Cardiac septum (tissue), 1 donor: ENCODE results near the gene FAM110C. TPM values are rescaled to one million over a fixed set of nuclear protein-coding genes. Genes with fewer than 3 reads are reported as not detected.
"Not testable (repeated sequence)": the region's sequence is repeated elsewhere in the genome, so short reads cannot be mapped to it uniquely, and the experiment has no call there.

Source experiments
- DNase-seq: peaks from one replicate; pipeline ENCODE4 v3.0.0-alpha.2; 2020; ENCODE audit warnings: low spot score
- intact Hi-C: fragments of 100-400 bp; cut with DNase I; formaldehyde crosslinking; loops from one replicate; pipeline ENCODE4 v1.14.0; 2022
- long read RNA-seq: library from polyadenylated mRNA; unstranded; transcript quantifications from one replicate; pipeline ENCODE4 v2.0.0, GENCODE V29; 2021
- total RNA-seq: library from RNA; stranded (reverse); fragmentation: NEBNext Ultra II Directional; extraction: Animal tissue kit (Norgen Biotek cat#: 25700); gene quantifications from one replicate; pipeline ENCODE4 v1.2.1, GENCODE V29; 2021
- donor health status: DM: no; HTN: no; CAD: no.

The FAM110C gene, protein sequence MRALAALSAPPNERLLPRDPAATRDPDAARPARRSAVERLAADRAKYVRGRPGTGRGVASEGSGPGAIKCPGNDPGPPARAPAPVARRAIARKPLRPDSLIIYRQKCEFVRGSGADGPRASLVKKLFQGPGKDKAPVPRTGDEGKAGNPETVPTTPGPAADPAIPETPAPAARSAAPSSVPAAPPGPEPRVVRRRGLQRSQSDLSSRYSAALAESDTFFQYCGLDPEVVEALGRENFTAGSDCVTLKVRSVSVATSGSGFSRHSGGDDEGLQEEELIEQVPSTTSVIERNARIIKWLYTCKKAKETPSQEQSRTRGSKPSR
- 4.0 TPM for total RNA-seq
- long read RNA-seq, transcript FAM110C-201 (2 exons, 3,760 nt), result major isoform, 6 of 10 reads
- long read RNA-seq, partial matches to known transcripts, result 2 of 10 reads
- long read RNA-seq, other reads (novel, unspliced or antisense), result 2 of 10 reads

DNA sequence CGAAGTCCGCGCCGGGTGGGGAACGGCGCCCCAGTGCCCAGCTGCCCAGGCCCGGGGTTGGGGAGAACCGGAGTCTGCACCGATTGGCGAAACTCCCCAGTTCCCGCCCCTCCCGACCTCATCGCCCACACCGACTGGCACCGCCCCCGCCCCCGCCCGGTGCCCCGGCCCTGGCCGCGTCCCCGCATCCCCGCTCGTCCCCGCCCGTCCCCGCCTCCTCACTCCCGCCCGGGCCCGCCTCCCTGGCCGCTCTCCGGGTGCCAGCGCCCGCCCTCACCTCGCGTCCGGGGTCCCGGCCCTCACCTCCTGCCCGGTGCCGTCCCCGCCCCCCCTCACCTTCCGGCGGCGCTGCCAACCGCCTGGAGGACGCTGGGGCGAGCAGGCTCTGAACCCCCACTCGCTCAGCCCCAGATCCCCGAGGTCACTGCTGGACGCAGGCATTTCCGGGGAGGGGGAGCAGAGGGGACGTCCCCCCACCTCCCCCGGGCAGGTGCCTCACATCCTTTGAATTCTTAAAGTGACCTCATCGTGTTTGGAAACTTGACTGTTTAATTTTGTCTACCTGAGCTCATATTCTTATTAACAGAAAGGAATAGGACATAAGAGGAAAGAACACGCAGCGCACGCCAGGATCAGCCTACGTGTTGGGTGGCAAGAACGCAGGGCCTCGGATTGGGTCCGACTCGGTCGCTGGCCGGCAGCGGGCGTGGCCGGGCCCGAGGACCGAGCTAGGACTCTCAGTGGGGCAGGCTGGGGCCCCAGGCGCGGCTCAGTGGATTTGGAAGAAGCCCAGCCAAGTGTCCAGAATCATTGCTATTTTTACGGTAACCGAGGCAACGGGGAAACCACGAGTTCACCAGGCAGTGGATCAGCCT, at the start of gene FAM110C:
FAM110C (minus strand) TSS at position 35 of the 875 bp plus-strand sequence. CDS start 120 bp downstream, outside the sequence.
- intact Hi-C loops, result no loop called here
- DNase-seq, result peak; percentile 83

DNA sequence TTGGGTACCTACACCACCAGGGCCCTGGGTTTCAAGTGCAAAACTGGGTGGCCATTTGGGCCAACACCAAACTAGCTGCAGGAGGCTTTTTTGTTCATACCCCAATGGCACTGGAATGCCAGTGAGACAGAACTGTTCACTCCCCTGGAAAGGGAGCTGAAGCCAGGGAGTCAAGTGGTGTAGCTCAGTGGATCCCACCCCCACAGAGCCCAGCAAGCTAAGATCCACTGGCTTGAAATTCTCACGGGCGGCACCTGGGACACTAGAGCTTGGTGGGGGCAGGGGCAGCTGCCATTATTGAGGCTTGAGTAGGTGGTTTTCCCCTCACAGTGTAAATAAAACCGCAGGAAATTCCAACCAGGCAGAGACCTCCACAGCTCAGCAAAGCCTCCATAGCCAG, 46.0 kb upstream of the FAM110C start:
- intact Hi-C loops, result no loop called here
- no peak for DNase-seq

DNA sequence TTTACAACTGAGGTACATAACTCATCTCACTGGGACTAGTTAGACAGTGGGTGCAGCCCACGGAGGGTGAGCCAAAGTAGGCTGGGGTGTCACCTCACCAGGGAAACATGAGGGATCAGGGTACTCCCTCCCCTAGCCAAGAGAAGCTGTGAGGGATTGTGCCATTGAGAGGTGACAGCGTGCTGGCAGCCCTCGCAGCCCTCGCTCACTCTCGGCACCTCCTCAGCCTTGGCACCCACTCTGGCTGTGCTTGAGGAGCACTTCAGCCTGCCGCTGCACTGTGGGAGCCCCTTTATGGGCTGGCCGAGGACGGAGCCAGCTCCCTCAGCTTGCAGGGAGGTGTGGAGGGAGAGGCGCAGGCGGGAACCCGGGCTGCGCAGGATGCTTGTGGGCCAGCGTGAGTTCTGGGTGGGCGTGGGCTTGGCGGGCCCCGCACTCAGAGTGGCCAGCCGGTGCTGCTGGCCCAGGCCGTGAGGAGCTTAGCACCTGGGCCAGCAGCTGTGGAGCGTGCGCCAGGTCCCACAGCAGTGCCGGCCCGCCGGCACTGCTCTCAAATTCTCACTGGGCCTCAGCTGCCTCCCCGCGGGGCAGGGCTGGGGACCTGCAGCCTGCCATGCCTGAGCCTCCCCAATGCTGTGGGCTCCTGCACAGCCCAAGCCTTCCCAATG, 44.5 kb upstream of the FAM110C start:
- no peak for DNase-seq
- intact Hi-C loops, result no loop called here

DNA sequence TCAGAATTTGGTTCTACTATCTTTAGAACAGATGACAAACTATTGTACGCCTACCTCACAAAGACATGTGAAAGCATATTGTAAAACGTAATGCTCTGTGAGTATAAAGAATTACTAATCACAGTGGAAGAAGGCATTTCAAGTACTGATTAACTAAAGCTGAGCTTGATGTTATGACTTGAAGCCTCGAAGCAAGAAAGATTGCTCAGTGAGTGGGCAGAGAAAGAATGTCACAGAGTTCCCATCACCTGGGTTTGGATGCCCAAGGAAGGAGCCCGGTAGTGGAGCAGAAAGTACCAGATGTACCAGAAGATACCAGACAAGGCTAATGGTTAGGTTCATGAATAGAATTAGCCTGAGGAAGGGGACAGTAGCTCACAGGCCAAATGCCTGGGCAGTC, 39.5 kb upstream of the FAM110C start:
- intact Hi-C loops, result no loop called here
- DNase-seq, result no peak

DNA sequence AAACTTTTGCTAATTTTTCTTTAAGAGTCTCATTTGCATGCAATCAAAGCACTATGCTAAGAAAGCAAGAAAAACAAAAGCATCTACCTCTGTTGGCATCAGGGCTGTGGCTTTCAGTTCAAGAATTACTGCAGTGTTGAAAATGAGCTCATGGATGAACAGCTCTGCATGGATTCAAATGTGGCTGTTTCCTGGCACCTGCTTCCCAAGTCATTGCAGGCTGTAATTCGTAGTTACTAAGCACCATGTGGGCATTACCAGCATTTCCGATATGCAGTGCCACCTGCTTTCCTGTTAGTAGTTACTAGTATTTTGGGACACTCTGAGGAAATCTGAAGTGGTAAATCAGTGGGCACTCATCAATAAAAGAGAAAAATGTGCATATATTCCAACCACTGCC, 37.8 kb upstream of the FAM110C start:
- no peak for DNase-seq
- intact Hi-C loops, result no loop called here

DNA sequence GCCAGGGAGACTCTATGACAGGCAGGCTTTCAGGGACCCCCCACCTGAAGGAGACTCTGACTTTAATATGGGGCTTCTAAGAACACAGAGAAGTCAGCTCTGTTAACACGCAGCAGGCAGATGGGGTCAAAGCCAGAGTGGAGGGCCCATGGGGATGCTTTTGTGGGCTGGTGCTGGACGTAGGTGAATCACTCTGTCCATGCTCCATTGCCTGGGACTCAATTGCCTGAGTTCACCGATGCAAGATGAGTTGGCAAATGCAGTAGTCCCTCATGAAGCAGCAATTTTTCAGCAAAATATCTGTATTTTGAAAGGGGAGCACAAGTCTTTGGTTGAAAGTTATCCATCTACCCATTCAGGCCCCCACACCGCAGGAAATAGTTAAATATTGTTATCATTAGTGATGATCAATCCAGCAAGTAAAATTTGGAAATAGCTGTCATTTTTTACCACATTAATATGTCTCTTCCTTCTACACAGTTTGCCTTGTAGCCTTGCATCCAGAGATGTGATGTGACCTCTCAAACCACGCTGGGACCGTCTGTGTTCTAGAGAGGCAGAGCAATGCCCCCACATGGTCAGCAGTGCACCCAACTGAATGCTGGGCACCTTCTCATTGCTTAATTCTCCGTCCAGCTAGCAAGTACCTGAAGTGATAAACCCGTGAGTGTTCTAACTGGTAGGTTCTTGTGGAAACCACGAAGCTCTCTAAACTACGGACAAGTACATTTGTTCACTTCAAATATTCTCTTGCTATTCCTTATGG, 34.8 kb upstream of the FAM110C start:
- intact Hi-C loops, result no loop called here
- no peak for DNase-seq

DNA sequence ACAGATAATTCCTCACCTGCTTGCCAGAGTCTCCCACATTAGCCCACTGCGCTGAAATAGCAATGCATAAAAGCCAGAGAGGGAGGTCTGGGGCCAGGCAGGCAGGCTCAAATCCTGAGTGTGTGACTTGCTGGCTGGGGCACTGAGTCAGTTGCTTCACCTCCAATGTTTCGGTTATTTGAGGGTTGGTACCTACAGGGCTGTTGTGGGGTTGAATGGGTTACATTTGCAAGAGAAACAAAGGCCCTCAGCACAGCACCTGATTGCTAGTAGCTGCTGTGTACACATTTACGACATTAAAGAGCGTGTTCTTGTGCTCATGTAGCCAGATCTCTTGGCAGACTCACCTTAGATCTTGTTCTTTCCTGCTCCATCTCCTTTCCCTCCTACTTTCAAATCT, 34.1 kb upstream of the FAM110C start:
- intact Hi-C loops, result no loop called here
- no peak for DNase-seq

DNA sequence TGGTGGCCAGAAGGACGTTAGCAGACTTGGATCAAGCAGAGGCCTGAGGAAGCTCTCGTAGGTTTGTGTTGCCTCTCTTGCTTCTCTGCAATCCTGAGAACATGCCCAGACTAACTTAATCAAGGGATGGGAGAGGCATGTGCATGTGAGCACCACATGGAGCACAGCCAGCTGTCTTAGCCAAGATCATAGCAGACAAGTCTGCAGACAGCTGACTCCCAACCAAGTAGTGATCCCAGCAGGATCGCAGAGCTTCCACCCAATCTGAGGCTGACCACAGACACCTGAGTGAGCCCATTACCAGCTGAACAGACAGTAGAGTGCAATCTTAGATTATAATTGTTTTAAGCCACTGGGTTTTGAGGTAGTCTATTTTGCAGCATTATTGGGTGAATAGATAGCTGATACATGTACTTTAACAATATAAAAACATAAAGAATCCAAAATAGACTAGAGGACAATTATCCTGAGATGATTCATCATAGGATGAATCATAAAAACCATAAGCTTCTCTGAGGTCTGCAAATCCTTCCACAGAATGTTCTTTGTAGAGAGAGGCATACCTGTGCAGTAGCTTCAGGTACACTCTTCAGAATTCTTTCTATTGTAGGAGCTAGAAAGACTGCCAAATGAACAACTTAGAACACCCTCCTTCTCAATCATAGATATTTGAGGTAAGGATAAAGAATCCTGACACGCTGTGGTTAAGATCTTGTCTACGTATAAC, 25.2 kb upstream of the FAM110C start:
- no peak for DNase-seq
- intact Hi-C loops, result no loop called here

DNA sequence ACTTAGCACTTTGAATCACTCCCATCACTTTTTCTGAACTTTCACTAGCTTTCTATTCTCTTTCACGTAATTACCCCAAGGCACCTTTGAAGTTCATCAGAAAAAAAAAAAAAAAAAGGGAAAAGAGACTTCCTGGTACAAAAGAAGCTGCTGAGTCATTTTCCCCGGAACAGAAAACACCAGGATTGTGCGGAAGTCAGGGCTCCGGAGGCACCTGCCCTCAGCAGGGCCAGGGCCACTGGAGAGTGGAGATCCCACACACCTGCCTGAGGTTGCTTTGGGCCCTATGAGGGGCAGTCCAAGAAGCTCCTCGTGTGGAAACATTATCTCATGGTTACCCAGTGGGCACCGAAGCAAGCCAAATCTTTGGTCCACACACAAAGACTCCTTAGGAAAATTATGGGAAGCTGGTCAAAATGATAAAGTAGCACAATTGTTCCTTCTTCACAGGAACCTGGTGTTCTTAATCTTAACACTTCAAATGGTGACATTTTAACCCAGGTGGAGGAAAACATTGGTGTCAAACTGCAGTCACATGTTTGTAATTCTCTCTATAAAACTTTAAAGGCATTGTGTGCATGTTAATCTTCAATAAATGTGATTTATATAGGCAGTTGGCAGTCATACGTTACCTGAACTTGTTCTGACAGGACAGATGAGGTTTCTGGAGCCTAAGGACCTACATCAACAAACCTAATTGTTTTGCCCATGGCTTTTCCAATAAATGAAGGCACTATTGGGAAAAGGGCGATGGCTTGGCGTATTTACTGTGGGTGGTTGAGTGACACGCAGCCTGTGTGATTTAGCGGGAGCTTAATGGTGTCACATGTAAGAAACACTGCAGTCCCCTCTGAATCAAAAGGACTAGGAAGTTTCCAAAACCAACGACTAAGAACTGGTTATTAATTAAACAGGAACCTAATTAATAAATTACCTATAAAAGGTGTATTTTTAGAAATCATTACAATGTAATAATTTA, 23.4 kb upstream of the FAM110C start:
- intact Hi-C loops, result no loop called here
- DNase-seq, result no peak

DNA sequence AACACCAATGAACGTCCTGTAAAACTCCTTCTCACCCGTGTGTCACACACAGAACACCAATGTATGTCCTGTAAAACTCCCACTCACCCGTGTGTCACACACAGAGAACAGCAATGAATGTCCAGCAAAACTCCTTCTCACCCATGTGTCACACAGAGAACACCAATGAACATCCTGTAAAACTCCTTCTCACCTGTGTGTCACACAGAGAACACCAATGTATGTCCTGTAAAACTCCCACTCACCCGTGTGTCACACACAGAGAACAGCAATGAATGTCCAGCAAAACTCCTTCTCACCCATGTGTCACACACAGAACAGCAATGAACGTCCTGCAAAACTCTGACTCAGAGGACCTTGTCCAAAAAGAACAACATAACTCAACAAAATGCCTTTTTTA, 22.3 kb upstream of the FAM110C start:
- DNase-seq, intact Hi-C loops: not testable (repeated sequence)

DNA sequence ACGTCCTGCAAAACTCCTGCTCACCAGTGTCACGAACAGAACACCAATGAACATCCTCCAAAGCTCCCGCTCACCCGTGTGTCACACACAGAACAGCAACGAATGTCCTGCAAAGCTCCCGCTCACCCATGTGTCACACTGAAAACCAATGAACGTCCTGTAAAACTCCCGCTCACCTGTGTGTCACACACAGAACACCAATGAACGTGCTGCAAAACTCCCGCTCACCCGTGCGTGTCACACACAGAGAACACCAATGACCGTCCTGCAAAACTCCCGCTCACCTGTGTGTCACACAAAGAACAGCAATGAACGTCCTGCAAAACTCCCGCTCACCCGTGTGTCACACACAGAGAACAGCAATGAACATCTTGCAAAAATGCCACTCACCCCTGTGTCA, 20.5 kb upstream of the FAM110C start:
- no peak for DNase-seq
- intact Hi-C loops, result no loop called here

DNA sequence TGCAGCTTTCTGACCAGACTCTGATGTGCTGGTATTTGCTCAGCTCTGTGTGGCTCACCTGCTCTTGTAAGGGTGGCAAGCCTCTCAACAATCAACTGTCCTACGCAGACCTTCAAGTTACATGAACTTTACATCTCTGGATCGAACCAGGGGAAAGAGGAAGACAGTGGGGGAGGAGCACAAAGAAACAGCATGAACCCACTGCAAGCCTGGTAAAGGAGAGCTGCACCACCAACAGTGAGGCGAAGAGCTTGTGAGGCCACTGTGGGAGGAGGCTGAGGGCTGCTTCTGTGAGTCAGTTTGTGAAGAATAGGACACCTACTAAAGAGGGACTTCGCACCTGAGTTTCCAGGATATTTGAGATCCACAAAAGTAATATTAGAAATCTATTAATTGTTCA, 18.8 kb upstream of the FAM110C start:
- no peak for DNase-seq
- intact Hi-C loops, result no loop called here

DNA sequence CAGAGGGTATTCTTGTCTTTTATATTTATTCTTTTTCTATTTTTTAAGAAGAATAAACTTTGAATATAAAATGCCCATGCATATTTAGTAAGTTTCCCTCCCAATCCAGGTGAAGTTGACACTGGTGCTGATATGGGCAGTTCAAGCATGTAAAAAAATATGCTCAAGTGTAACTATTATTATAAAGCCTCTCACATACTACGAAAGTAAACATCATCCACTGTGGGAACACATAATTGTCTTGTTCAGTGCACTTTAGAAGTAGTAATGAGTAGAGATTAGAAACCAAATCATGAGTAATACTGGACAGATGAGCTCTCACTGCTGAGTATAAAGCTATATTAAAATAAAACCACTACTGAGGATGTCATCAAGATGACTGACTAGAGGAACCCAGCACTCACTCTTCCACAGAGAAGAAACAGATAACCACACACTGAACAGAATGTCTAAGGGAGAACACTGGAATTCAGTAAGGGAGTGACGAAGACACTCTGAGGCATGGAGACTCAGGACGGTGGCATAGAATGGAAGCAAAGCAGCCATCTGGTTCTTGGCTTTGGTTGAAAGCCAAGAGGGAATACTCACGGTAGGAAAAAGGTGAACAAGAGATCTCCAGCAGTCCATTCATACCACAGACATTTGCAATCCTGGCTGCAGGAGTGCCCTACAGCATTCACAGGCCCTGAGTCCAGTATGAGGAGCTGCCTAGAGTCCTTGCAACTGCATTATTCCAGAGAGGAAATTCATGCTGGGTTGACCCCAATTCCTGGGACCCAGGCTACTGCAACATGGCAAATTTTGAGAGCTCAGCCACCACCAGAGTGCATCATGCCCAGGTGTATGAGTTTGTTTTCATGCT, 9.5 kb upstream of the FAM110C start:
- no peak for DNase-seq
- intact Hi-C loops, result no loop called here

DNA sequence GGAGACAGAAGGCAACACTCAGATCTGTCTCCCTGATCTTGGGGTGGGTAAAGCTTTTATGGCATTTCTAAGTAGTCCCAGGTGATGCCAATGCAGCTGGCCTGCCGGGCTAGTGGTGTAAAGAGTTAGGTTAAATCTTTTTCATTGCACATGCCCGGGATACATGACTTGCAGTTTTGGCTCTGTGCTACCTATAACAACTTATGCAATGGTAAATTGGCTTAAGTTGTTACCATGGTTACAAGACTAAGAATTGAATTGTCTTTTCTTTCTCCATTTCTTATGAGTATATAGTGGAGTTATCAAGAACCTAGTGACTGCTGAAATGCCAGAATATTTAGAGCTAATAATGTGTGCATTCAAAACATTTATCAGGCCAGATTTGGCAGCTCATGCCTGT, 5.3 kb upstream of the FAM110C start:
- intact Hi-C loops, result no loop called here
- DNase-seq, result no peak

DNA sequence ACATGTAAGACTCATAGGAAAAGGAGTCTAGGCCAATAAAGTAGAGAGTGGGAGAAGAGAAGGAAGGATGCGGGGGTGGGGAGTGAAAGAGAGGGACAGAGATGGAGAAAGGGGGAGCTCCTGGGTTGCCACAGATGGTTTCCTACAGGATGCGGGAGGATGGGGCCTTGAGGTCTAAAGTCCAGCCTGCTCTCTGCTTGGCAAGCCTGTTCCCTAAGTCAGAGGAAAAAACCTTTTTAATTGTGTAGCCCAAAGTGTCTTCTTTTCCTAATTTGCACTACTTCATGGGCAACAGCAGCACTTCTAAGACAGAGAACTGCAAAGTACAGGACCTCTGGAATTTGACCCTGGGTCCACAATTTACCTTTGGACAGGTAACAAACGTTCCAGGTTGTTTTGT, 1.4 kb upstream of the FAM110C start:
- DNase-seq, result no peak
- intact Hi-C loops, result no loop called here

DNA sequence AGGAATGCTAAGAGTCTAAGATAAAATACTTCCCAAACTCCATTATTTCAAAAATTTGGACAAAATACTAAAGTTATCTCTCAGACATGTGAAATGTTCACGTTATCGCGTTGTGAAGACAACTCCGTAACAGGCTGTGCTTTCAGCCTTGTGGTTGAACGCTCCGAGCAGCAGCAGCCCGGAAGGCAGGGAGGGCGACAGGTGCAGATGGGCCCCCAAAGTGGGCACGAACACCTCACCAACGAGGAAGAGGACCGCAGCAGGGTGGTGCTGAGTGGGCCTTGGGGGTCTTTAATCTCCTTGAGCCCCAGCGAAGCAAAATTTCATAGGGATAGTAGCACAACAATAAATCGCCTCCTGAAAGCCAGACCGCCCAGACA, 1.0 kb upstream of the FAM110C start:
- DNase-seq, result no peak
- intact Hi-C loops, result no loop called here

DNA sequence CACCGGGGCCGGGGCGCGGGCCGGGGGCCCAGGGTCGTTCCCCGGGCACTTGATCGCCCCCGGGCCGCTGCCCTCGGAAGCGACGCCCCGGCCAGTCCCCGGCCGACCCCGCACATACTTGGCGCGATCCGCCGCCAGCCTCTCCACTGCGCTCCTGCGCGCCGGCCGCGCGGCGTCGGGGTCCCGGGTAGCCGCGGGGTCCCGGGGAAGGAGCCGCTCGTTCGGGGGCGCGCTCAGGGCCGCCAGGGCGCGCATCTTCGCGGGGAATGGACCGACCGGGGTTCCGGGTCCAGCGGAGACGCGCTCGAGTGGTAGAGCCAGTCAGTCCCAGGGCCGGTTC, 204 bp downstream of the FAM110C start:
- intact Hi-C loops, result no loop called here
- no peak for DNase-seq
